Fibroblast of lung (primary cell): ENCODE data around the gene FKBP2. TPM values are rescaled to one million over a fixed set of nuclear protein-coding genes. Genes with fewer than 3 reads are reported as not detected.

Experiments
- DNase-seq, 2 donors: peaks; one replicate each; pipeline versions ENCODE4 v3.0.0 to v3.0.0-alpha.2; 2010; ENCODE audit warnings: low read depth in 2 of 2
- H2AFZ ChIP-seq: 2 replicates; pipeline ENCODE4 v1.5.1; 2012; ENCODE audit warnings: low read length, control low read depth, inconsistent platforms
- H3K27ac ChIP-seq: 2 replicates; pipeline ENCODE4 v1.5.1; 2011; ENCODE audit warnings: low read length, control low read depth; ENCODE audit not compliant: insufficient read depth
- H3K27me3 ChIP-seq: 2 replicates; pipeline ENCODE4 v1.5.1; 2011; ENCODE audit warnings: mild to moderate bottlenecking, low read length; ENCODE audit not compliant: control insufficient read depth, insufficient read depth
- H3K36me3 ChIP-seq: 2 replicates; pipeline ENCODE4 v1.5.1; 2011; ENCODE audit warnings: low read length; ENCODE audit not compliant: control insufficient read depth, insufficient read depth
- H3K4me1 ChIP-seq: 2 replicates; pipeline ENCODE4 v1.5.1; 2011; ENCODE audit warnings: low read length; ENCODE audit not compliant: control insufficient read depth, insufficient read depth; ENCODE audit errors: extremely low read depth
- H3K4me2 ChIP-seq: 2 replicates; pipeline ENCODE4 v1.5.1; 2011; ENCODE audit warnings: low read length, control low read depth; ENCODE audit not compliant: insufficient read depth; ENCODE audit errors: extremely low read depth
- H3K4me3 ChIP-seq, 4 experiments: fragments of 200-600 bp in 1 of 4; sonication (generic) in 1 of 4; replicated peaks in 1 of 4; 2 replicates each; pipeline ENCODE4 v1.5.1; 2011 to 2016; ENCODE audit warnings: low read length in 4 of 4, low read depth in 3 of 4, mild to moderate bottlenecking in 3 of 4, control low read depth in 2 of 4, inconsistent platforms in 1 of 4, mixed read lengths in 1 of 4; ENCODE audit not compliant: insufficient read depth in 1 of 4; ENCODE audit errors: control extremely low read depth in 1 of 4
- H3K79me2 ChIP-seq: 2 replicates; pipeline ENCODE4 v1.5.1; 2012; ENCODE audit warnings: mild to moderate bottlenecking, low read length, inconsistent platforms; ENCODE audit not compliant: control insufficient read depth, insufficient read depth
- H3K9ac ChIP-seq: 2 replicates; pipeline ENCODE4 v1.5.1; 2011; ENCODE audit warnings: mild to moderate bottlenecking, low read length, control low read depth; ENCODE audit not compliant: insufficient read depth
- H3K9me3 ChIP-seq: 2 replicates; pipeline ENCODE4 v1.5.1; 2012; ENCODE audit warnings: low read depth, low read length; ENCODE audit not compliant: control insufficient read depth, insufficient read depth
- H4K20me1 ChIP-seq: 2 replicates; pipeline ENCODE4 v1.5.1; 2011; ENCODE audit warnings: low read length; ENCODE audit not compliant: control insufficient read depth, insufficient read depth; ENCODE audit errors: extremely low read depth
- CTCF ChIP-seq, 2 donors: IDR thresholded peaks in 1 of 2; conservative IDR thresholded peaks in 1 of 2; 1 replicate in 1 of 2; 2 replicates in 1 of 2; pipeline ENCODE4 v1.5.1; 2011 to 2012; ENCODE audit warnings: low read length in 2 of 2, control low read depth in 1 of 2, inconsistent platforms in 1 of 2, low read depth in 1 of 2, mild to moderate bottlenecking in 1 of 2
- EZH2 ChIP-seq: IDR thresholded peaks from 2 replicates; pipeline ENCODE4 v1.5.1; 2012; ENCODE audit warnings: low read length, control low read depth, mild to moderate bottlenecking; ENCODE audit errors: missing control alignments
- polyA plus RNA-seq, 2 donors: library from polyadenylated mRNA; depleted of rRNA in 1 of 2; stranded (reverse) in 1 of 2; unstranded in 1 of 2; fragments of >200 nt; gene quantifications; 2 replicates each; pipeline ENCODE4 v1.2.1, GENCODE V29; 2011 to 2012; ENCODE audit warnings: missing spikeins in 1 of 2
- total RNA-seq: library from RNA; depleted of rRNA; stranded (reverse); fragments of >200 nt; gene quantifications from 2 replicates; pipeline ENCODE4 v1.2.1, GENCODE V29; 2014

The FKBP2 gene
- total and polyA plus RNA-seq, 2 donors (not counting 1 experiment from before 2014, with no cell fraction given) = 34.7 to 62.9 TPM

DNA sequence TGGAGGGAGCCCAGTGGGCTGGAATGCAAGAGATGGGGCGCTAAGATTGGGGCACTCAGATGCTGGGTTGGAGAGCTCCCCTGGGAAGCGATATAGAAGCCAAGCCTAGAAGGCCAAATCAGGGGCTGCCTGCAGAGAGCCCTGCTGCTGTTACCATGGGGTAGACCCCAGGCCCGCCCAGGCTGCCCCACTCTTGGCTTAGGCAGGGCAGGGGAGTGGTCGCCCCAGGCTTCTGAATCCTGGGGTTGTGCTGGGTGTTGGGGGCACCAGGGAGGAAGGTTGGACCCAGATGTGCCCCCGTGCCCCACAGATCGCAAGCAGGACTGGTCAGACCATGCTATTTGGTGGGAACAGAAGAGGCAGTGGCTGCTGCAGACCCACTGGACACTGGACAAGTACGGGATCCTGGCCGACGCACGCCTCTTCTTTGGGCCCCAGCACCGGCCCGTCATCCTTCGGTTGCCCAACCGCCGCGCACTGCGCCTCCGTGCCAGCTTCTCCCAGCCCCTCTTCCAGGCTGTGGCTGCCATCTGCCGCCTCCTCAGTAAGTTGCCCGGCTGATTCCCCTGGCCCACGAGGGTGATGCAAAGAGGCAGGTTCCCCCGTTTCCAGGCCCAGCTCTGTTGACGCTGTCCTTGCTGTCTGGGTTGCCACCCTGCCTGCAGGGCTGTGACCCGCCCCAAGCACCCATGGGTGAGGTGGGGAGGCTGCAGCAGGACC is 30.4 kb upstream of the FKBP2 start:
- DNase-seq = no peak

DNA sequence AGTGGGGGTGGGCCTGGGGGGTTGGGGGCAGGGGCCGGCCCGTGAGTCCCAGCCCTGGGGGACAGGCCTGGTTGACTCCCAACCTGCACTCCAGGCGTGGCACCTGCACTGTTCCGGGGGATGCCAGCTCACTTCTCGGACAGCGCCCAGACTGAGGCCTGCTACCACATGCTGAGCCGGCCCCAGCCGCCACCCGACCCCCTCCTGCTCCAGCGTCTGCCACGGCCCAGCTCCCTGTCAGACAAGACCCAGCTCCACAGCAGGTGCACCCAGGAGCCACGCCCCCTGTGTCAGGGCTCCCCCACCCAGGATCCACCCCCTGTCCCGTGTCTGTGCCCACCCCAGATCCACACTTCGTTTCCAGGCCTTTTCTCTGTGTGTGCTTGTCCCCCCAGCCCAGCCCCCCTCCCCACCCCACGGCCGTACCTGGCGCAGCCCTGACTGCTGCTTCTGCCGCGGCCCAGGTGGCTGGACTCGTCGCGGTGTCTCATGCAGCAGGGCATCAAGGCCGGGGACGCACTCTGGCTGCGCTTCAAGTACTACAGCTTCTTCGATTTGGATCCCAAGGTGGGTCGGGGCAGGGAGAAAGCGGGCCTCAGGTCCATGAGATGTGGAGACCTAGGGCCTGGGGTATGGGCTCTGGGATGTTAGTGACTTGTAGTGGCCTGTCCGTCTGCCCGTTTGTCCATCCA is 29.6 kb upstream of the FKBP2 start:
- Histone ChIP-seq H3K27ac (no peak overlapping the region), H3K4me2 (no peak overlapping the region), H3K79me2 (no peaks in the 10 kb centered on the region), H3K9ac (no peak overlapping the region), H3K27me3 (no peaks in the 10 kb centered on the region), H3K4me3 (no peak overlapping the region), H4K20me1 (no peaks in the 10 kb centered on the region), H3K9me3 (no peaks in the 10 kb centered on the region), H3K36me3 (peaks cover 7% of the 10 kb centered on the region), H3K4me1 (peaks cover 19% of the 10 kb centered on the region), H2AFZ (no peak overlapping the region)
- TF ChIP-seq CTCF (conservative IDR thresholded peaks at IDR 0.05 in 1 of 2, IDR thresholded peaks at IDR 0.05 in 1 of 2; ENCODE audit: low read depth in 1 of 2, low read length in 2 of 2) = no peak
- DNase-seq = no peak

More for the DNA sequence above, 30.4 kb upstream of the FKBP2 start:
- no peak overlapping the region for H3K4me3 ChIP-seq
- no peaks in the 10 kb centered on the region for H3K27me3 ChIP-seq
- no peak overlapping the region for H3K4me2 ChIP-seq
- TF ChIP-seq CTCF (conservative IDR thresholded peaks at IDR 0.05 in 1 of 2, IDR thresholded peaks at IDR 0.05 in 1 of 2; ENCODE audit: low read depth in 1 of 2, low read length in 2 of 2) (no peak), EZH2 (no peak)
- no peaks in the 10 kb centered on the region for H4K20me1 ChIP-seq
- no peak overlapping the region for H3K27ac ChIP-seq
- peaks cover 13% of the 10 kb centered on the region for H3K36me3 ChIP-seq
- H2AFZ ChIP-seq = no peak overlapping the region
- H3K9ac ChIP-seq = no peak overlapping the region
- no peaks in the 10 kb centered on the region for H3K79me2 ChIP-seq
- peaks cover 19% of the 10 kb centered on the region for H3K4me1 ChIP-seq
- no peaks in the 10 kb centered on the region for H3K9me3 ChIP-seq

DNA sequence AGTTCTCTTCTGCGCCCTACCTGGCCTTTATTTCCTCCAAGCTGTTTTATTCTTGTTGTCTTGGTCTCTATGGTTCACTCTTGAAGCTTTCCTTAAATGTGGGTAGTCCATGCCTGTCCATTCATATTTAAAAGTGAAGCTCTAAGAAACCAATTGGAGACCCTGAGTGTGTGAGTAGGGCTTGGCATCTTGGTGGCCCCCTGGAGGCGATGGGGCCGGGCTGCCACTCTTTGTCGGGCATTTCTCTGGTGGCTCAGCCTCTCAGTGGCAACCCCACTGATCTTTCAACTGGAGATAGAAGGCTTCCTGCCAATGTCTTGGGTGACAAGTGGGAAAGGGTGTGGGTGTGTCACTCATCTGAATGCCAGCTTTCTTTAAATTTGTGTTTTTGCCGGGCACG is 24.0 kb upstream of the FKBP2 start:
- Histone ChIP-seq H3K27me3 (no peaks in the 10 kb centered on the region), H3K79me2 (no peaks in the 10 kb centered on the region), H4K20me1 (no peaks in the 10 kb centered on the region), H2AFZ (no peak overlapping the region), H3K4me1 (peaks cover 4% of the 10 kb centered on the region), H3K36me3 (peaks cover 6% of the 10 kb centered on the region), H3K4me2 (no peak overlapping the region), H3K9me3 (no peaks in the 10 kb centered on the region), H3K27ac (no peak overlapping the region), H3K9ac (no peak overlapping the region), H3K4me3 (no peak overlapping the region)
- no peak for DNase-seq
- TF ChIP-seq CTCF (conservative IDR thresholded peaks at IDR 0.05 in 1 of 2, IDR thresholded peaks at IDR 0.05 in 1 of 2; ENCODE audit: low read depth in 1 of 2, low read length in 2 of 2) (no peak), EZH2 (no peak)
